Upper lobe of left lung (tissue), 4 donors: ENCODE results near the gene MVB12B.

Experiments used
- POLR2A ChIP-seq, 4 donors: fragments of 450-650 bp; IDR thresholded peaks; one replicate each; pipeline ENCODE4 v1.5.1; 2016 to 2017; ENCODE audit warnings: antibody characterized with exemption in 4 of 4, mild to moderate bottlenecking in 2 of 4
- TF ChIP-seq, protein P1 (sequence below), 6 experiments: fragments of 450-650 bp in 4 of 6; fragments of 200-600 bp in 2 of 6; sonication (generic) in 2 of 6; IDR thresholded peaks; one replicate each; pipeline ENCODE4 v1.5.1; 2016 to 2019; ENCODE audit warnings: antibody characterized with exemption in 6 of 6

DNA sequence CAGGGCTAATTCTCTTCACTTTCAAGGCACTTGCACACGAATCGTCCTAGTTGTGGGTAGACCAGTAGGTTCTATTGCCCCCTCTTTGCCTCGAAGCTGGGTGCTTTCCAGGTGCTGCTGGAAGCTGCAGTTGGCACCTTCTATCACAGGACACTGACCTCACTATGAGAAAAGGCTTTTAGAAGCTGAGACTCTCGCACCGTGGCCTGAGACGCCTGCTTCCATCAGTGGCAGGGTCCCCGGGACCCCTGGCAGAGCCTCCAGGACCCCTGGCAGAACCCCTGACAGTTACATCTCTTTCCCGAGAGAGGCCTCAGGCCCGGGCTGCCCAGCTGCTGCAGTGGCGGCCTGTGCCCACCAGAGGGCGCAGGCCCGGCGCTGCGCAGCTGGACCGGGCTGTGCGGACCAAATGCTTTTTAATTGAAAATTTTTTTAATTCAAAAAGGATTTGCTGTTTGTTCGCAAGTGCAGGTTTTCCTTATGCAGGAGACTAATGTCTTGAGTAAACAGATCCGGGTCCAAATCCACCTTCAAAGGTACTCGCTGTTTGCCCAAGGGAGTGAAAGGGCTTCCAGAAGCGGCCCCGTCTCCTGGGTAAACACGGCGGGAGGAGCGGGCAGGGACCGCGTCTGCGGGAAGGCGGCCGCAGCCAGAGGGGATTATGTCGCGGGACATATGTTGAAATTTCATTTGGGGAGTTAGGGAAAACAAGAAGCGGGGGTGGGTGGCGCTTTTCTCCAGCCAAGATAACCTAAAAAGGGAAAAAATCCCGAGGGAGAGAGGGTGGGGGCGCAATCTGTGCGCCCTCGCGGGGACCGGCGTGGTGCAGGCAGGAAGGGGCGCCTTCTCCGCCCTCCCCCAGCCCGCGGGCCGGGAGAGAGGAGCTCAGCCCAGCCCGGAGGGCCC, 172.6 kb downstream of the MVB12B start:
- TF ChIP-seq POLR2A (IDR thresholded peaks at IDR 0.05): no peak
- TF ChIP-seq, protein P1, sequence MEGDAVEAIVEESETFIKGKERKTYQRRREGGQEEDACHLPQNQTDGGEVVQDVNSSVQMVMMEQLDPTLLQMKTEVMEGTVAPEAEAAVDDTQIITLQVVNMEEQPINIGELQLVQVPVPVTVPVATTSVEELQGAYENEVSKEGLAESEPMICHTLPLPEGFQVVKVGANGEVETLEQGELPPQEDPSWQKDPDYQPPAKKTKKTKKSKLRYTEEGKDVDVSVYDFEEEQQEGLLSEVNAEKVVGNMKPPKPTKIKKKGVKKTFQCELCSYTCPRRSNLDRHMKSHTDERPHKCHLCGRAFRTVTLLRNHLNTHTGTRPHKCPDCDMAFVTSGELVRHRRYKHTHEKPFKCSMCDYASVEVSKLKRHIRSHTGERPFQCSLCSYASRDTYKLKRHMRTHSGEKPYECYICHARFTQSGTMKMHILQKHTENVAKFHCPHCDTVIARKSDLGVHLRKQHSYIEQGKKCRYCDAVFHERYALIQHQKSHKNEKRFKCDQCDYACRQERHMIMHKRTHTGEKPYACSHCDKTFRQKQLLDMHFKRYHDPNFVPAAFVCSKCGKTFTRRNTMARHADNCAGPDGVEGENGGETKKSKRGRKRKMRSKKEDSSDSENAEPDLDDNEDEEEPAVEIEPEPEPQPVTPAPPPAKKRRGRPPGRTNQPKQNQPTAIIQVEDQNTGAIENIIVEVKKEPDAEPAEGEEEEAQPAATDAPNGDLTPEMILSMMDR (IDR thresholded peaks at IDR 0.05): peak; percentile 88 to 100 (median 90)
